ENCODE measurements around the gene ZMYND8. TPM values are rescaled to one million over a fixed set of nuclear protein-coding genes. Genes with fewer than 3 reads are reported as not detected.

Gene ZMYND8
- total RNA-seq, 1 donor from 2014 or later, result 45.7 TPM

- no peaks in the 10 kb centered on the region for H3K4me1 ChIP-seq
- no peak for ATAC-seq
- peaks cover 96% of the 10 kb centered on the region for H3K36me3 ChIP-seq
- H3K27me3 ChIP-seq, result no peaks in the 10 kb centered on the region
- intact Hi-C loops (cut with DNase I), result no loop called here
- DNase-seq, result no peak
- H3K4me3 ChIP-seq, result no peak overlapping the region
- TF ChIP-seq, protein P1, sequence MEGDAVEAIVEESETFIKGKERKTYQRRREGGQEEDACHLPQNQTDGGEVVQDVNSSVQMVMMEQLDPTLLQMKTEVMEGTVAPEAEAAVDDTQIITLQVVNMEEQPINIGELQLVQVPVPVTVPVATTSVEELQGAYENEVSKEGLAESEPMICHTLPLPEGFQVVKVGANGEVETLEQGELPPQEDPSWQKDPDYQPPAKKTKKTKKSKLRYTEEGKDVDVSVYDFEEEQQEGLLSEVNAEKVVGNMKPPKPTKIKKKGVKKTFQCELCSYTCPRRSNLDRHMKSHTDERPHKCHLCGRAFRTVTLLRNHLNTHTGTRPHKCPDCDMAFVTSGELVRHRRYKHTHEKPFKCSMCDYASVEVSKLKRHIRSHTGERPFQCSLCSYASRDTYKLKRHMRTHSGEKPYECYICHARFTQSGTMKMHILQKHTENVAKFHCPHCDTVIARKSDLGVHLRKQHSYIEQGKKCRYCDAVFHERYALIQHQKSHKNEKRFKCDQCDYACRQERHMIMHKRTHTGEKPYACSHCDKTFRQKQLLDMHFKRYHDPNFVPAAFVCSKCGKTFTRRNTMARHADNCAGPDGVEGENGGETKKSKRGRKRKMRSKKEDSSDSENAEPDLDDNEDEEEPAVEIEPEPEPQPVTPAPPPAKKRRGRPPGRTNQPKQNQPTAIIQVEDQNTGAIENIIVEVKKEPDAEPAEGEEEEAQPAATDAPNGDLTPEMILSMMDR (IDR thresholded peaks at IDR 0.05), result no peak
- H3K9me3 ChIP-seq, result no peaks in the 10 kb centered on the region
- no peak overlapping the region for H3K27ac ChIP-seq
These were observed 125.7 kb downstream of the ZMYND8 start for GRCh38 chr20:47230811-47231256.

DNA sequence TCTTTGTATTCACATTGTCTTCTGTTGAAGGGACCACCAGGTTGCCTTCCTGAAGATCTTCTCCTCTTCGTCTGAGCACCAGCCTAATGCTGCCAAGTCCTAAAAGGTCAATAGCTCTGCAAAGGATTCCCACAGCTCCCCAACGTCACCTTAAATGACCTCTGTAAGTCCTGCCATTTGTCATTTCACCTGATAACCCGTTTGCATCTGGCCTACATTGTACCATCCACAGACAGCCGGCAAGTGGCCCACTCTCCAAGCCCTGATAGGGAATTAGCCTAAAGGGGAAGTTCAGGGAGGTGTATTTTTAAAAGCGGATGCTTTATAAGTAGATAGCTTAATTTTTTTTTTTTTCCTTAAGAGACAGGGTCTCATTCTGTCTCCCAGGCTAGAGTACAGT lies 127.8 kb downstream of the ZMYND8 start:
- TF ChIP-seq, protein P1 (IDR thresholded peaks at IDR 0.05), result no peak
- ATAC-seq (no peak), DNase-seq (no peak)
- intact Hi-C loops (cut with DNase I), result no loop called here
- Histone ChIP-seq H3K27me3 (no peaks in the 10 kb centered on the region), H3K4me1 (no peaks in the 10 kb centered on the region), H3K36me3 (peaks cover 92% of the 10 kb centered on the region), H3K27ac (no peak overlapping the region), H3K4me3 (no peak overlapping the region), H3K9me3 (no peaks in the 10 kb centered on the region)

GRCh38 chr20:47227576-47227975 lies 128.9 kb downstream of the ZMYND8 start:
- intact Hi-C loops (cut with DNase I), result no loop called here
- Histone ChIP-seq H3K4me1 (no peaks in the 10 kb centered on the region), H3K4me3 (no peak overlapping the region), H3K27me3 (no peaks in the 10 kb centered on the region), H3K27ac (no peak overlapping the region), H3K36me3 (peaks cover 92% of the 10 kb centered on the region), H3K9me3 (no peaks in the 10 kb centered on the region)
- ATAC-seq, result no peak
- TF ChIP-seq, protein P1 (IDR thresholded peaks at IDR 0.05), result no peak
- no peak for DNase-seq

DNA sequence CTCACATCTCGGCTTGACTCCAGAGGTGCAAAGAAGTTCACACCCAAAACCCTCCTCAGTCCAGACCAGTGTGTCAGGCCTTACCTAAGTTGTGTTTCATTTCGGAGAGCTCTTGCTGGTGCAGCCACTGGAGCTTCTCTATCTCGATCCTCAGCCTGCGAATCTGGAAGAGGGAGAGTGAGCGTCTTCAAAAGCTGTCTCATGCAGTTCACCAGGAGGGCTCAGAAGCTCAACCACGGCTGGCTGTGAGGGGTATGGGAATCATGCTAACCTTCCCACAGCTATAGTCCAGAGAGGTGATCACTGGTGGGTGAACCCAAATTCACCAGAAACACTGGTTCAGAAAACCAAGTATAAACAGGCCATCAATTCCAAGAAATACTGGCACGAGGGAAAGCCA lies 129.4 kb downstream of the ZMYND8 start:
- H3K9me3 ChIP-seq, result no peaks in the 10 kb centered on the region
- H3K27me3 ChIP-seq, result no peaks in the 10 kb centered on the region
- peaks cover 94% of the 10 kb centered on the region for H3K36me3 ChIP-seq
- intact Hi-C loops (cut with DNase I), result no loop called here
- DNase-seq (no peak), ATAC-seq (no peak)
- H3K4me3 ChIP-seq, result no peak overlapping the region
- no peak overlapping the region for H3K27ac ChIP-seq
- TF ChIP-seq, protein P1 (IDR thresholded peaks at IDR 0.05), result no peak
- no peaks in the 10 kb centered on the region for H3K4me1 ChIP-seq

GRCh38 chr20:47225458-47225857 lies 131.0 kb downstream of the ZMYND8 start:
- intact Hi-C loops (cut with DNase I), result no loop called here
- no peak overlapping the region for H3K27ac ChIP-seq
- H3K4me1 ChIP-seq, result no peaks in the 10 kb centered on the region
- TF ChIP-seq, protein P1 (IDR thresholded peaks at IDR 0.05), result no peak
- no peaks in the 10 kb centered on the region for H3K9me3 ChIP-seq
- ATAC-seq (no peak), DNase-seq (no peak)
- no peak overlapping the region for H3K4me3 ChIP-seq
- no peaks in the 10 kb centered on the region for H3K27me3 ChIP-seq
- H3K36me3 ChIP-seq, result peaks cover 95% of the 10 kb centered on the region

- no peaks in the 10 kb centered on the region for H3K27me3 ChIP-seq
- H3K9me3 ChIP-seq, result no peaks in the 10 kb centered on the region
- ATAC-seq (no peak), DNase-seq (no peak)
- intact Hi-C loops (cut with DNase I), result no loop called here
- H3K27ac ChIP-seq, result no peak overlapping the region
- no peak overlapping the region for H3K4me3 ChIP-seq
- TF ChIP-seq, protein P1 (IDR thresholded peaks at IDR 0.05), result no peak
- peaks cover 93% of the 10 kb centered on the region for H3K36me3 ChIP-seq
- H3K4me1 ChIP-seq, result no peaks in the 10 kb centered on the region
These were observed 131.6 kb downstream of the ZMYND8 start for GRCh38 chr20:47224857-47225256.
